Thoracic aorta (tissue), 2 donors: Measurements from ENCODE around the gene TMEM45A. TPM values are rescaled to one million over a fixed set of nuclear protein-coding genes. Genes with fewer than 3 reads are reported as not detected.
"Not testable (repeated sequence)": the region's sequence is repeated elsewhere in the genome, so short reads cannot be mapped to it uniquely, and the experiment has no call there.

Source experiments
- ATAC-seq: fragments of 150-250 bp; one replicate; pipeline ENCODE4 v1.8.0; 2017; ENCODE audit warnings: low read depth; ENCODE audit not compliant: insufficient number of reproducible peaks, low FRiP score
- DNase-seq: peaks from one replicate; pipeline ENCODE4 v3.0.0-alpha.2; 2020; ENCODE audit warnings: low spot score
- H3K27ac ChIP-seq, 2 donors: fragments of 200-600 bp; sonication (generic); 1 replicate in 1 of 2; 2 replicates in 1 of 2; pipeline ENCODE4 v1.5.1; 2016; ENCODE audit warnings: mild to moderate bottlenecking in 2 of 2, moderate library complexity in 2 of 2
- H3K27me3 ChIP-seq: fragments of 200-600 bp; sonication (generic); replicated peaks from 2 replicates; pipeline ENCODE4 v1.6.0; 2016; ENCODE audit warnings: mild to moderate bottlenecking; ENCODE audit not compliant: insufficient read depth
- H3K36me3 ChIP-seq: fragments of 200-600 bp; sonication (generic); one replicate; pipeline ENCODE4 v1.5.1; 2016
- H3K4me1 ChIP-seq, 2 donors: fragments of 200-600 bp; sonication (generic); 1 replicate in 1 of 2; 2 replicates in 1 of 2; pipeline versions ENCODE4 v1.5.1 to v1.6.0; 2016; ENCODE audit warnings: low read depth in 2 of 2, mild to moderate bottlenecking in 1 of 2; ENCODE audit not compliant: control insufficient read depth in 1 of 2
- H3K4me3 ChIP-seq: fragments of 200-600 bp; sonication (generic); 2 replicates; pipeline ENCODE4 v1.5.1; 2016; ENCODE audit warnings: mild to moderate bottlenecking
- H3K9me3 ChIP-seq: fragments of 200-600 bp; sonication (generic); 2 replicates; pipeline ENCODE4 v1.5.1; 2016
- CTCF ChIP-seq: fragments of 200-600 bp; sonication (generic); IDR thresholded peaks from one replicate; pipeline ENCODE4 v1.5.1; 2019; ENCODE audit warnings: antibody characterized with exemption
- total RNA-seq, 2 donors: library from RNA; depleted of rRNA; stranded (reverse); fragments of >200 nt; gene quantifications; one replicate each; pipeline versions ENCODE4 v1.1.0 to v1.2.3, GENCODE V29; 2016

Gene TMEM45A
- total RNA-seq, 2 donors from 2014 or later = 21.1 to 26.5 TPM

GRCh38 chr3:100537646-100538338, 45.4 kb downstream of the TMEM45A start:
- Histone ChIP-seq H3K9me3 (no peaks in the 10 kb centered on the region), H3K27ac (no peak overlapping the region), H3K4me1 (no peaks in the 10 kb centered on the region), H3K4me3 (no peak overlapping the region), H3K36me3 (no peaks in the 10 kb centered on the region), H3K27me3 (no peaks in the 10 kb centered on the region)
- DNase-seq (no peak), ATAC-seq (no peak)
- TF ChIP-seq CTCF = no peak

GRCh38 chr3:100538339-100538706, 45.9 kb downstream of the TMEM45A start:
- TF ChIP-seq CTCF = no peak
- Histone ChIP-seq H3K9me3 (no peaks in the 10 kb centered on the region), H3K4me3 (no peak overlapping the region), H3K4me1 (no peaks in the 10 kb centered on the region), H3K27me3 (no peaks in the 10 kb centered on the region), H3K36me3 (no peaks in the 10 kb centered on the region), H3K27ac (no peak overlapping the region)
- DNase-seq (no peak), ATAC-seq (no peak)

GRCh38 chr3:100540791-100541334, 48.4 kb downstream of the TMEM45A start:
- Histone ChIP-seq H3K36me3 (no peaks in the 10 kb centered on the region), H3K4me1 (no peaks in the 10 kb centered on the region)
- TF ChIP-seq CTCF = no peak

GRCh38 chr3:100541428-100541827, 49.0 kb downstream of the TMEM45A start:
- not testable (repeated sequence) for H3K36me3 ChIP-seq, H3K4me1 ChIP-seq, H3K27ac ChIP-seq, ATAC-seq, H3K9me3 ChIP-seq, DNase-seq, H3K4me3 ChIP-seq, H3K27me3 ChIP-seq

More at GRCh38 chr3:100540791-100541334, 48.4 kb downstream of the TMEM45A start:
- Histone ChIP-seq H3K27me3 (no peaks in the 10 kb centered on the region), H3K4me3 (no peak overlapping the region), H3K9me3 (no peaks in the 10 kb centered on the region), H3K27ac (no peak overlapping the region)
- no peak for DNase-seq
- ATAC-seq = no peak

GRCh38 chr3:100545371-100545770, 53.0 kb downstream of the TMEM45A start:
- Histone ChIP-seq H3K27me3 (no peaks in the 10 kb centered on the region), H3K4me1 (no peaks in the 10 kb centered on the region), H3K9me3 (no peaks in the 10 kb centered on the region), H3K27ac (no peak overlapping the region), H3K36me3 (no peaks in the 10 kb centered on the region), H3K4me3 (no peak overlapping the region)
- no peak for TF ChIP-seq CTCF
- ATAC-seq (no peak), DNase-seq (no peak)
